Cerebellar cortex (tissue), 1 donor: ENCODE measurements around the gene SYT15B.
"Not testable (repeated sequence)": the region's sequence is repeated elsewhere in the genome, so short reads cannot be mapped to it uniquely, and the experiment has no call there.

Experiments
- DNase-seq: peaks from one replicate; pipeline ENCODE4 v3.0.0-alpha.2; 2015; ENCODE audit warnings: low spot score

SYT15B gene

DNA sequence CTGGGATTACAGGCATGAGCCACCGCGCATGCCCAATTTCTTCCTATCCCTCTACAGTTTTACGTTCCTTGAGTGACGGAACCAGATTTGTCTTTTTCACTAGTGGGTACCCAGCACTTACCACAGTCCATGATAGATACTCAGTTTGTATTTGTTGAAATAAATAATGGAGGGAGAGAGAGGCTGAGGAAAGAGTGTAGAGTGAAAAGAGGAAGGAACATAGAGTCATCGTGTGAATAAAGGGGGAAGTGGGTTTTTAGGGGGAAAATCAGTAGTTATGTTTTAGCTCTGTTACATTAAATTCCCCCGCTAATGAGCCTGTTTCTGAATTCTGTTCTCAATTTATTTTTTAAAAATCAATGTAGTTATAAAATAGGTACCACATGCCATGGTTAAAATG lies 37.7 kb downstream of the SYT15B start:
- DNase-seq, result not testable (repeated sequence)

DNA sequence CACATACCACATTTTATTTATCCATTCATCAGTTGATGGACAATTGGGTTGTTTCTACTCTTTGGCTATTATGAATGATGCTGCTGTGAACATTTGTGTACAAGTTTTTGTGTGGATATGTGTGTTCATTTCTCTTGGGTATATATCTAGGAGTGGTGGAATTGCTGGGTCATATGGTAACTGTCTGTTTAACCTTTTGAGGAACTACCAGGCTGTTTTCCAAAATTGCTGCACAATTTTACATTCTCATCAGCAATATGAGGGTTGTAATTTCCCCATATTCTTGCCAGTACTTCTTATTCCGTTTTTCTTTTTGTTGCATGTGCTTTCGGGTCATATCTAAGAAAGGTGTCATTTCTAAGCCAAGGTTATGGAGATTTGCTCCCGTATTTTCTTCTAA lies 38.3 kb downstream of the SYT15B start:
- not testable (repeated sequence) for DNase-seq

DNA sequence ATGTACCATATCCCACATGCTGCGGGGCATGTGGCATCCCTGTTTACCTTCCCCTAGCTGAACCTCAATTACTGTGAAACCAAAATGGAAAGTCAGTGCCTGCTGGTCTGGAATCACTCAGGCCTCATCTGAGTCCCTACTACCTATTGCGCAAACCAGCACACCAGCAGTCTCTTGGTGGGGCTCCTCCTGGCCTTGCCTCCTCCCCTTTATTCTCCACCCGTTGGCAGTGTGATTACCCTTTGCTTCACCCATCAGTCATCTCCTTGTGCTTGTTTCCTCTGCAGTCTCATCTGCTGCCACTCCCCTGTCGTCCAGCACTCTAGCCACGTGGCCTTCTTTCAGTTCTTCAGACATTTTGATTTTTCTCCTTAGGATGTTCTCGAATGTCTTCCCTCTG lies 39.3 kb downstream of the SYT15B start:
- DNase-seq, result not testable (repeated sequence)

DNA sequence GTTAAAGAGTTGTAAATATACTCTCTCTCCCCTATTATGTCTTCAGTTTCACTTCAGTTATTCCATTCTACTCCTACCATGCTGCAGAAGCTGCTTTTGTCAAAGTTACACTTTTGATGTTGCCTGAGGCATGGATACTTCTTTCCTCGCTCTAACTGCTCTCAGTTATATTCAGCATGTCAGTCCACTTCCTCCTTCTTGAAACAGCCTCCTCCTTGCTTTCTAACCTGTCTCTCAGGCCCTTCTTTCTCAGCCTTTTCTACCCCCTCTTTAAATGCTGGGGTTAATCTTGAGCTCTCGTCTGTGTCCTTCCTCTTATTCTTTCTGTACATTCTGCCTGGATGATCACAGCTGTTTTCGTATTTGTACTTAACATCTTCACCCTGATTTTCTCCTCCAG lies 40.0 kb downstream of the SYT15B start:
- not testable (repeated sequence) for DNase-seq

DNA sequence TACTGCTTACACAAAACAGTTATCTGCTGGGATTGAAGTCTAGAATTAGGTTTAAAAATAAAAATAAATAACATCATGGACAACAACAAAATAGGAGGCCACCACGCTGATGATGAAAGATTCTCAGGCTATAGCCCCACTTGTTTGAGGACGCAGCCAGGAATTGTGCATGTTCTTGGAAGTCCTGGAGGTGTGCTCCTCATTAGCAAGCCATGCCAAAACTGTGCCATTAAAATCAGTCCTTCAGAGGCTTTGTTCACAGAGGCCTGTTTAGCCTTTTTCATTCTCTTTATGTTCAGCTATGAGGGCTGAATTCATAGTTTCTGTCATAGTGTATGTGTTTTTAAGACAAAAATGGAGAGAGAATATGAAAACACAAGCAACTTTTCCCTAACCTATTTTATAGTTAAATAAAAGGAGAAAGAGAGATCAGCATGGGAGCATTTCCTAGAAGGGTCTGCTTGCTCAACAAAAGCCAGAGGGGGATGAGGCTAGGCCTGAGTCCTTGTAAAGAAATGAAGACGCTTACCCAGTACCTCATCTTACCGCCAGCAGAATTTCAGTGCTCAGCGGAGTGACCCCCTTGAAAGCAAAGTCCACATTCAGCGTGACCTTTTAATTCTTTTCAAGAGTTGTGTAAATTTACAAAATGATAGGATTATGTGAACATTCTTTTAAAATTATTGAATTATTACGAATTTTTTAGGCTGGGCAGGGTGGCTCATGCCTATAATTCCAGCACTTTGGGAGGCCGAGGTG lies 46.2 kb downstream of the SYT15B start:
- DNase-seq, result not testable (repeated sequence)
